Measurements from ENCODE around the gene ACSM2A. TPM values are rescaled to one million over a fixed set of nuclear protein-coding genes. Genes with fewer than 3 reads are reported as not detected.
"Not testable (repeated sequence)": the region's sequence is repeated elsewhere in the genome, so short reads cannot be mapped to it uniquely, and the experiment has no call there.

ACSM2A gene
- total RNA-seq, 1 donor: not detected

- not testable (repeated sequence) for H3K9me3 ChIP-seq (ENCODE audit: low read depth, low read length); H3K4me3 ChIP-seq (ENCODE audit: low read length); H3K4me1 ChIP-seq (ENCODE audit: insufficient read depth, low read length); H3K27me3 ChIP-seq (ENCODE audit: insufficient read depth, low read length)
Measured at GRCh38 chr16:20490994-20491393, 39.7 kb downstream of the ACSM2A start.

GRCh38 chr16:20491448-20491847 lies 40.1 kb downstream of the ACSM2A start:
- not testable (repeated sequence) for H3K4me3 ChIP-seq (ENCODE audit: low read length); H3K27me3 ChIP-seq (ENCODE audit: insufficient read depth, low read length); H3K9me3 ChIP-seq (ENCODE audit: low read depth, low read length); H3K4me1 ChIP-seq (ENCODE audit: insufficient read depth, low read length)

GRCh38 chr16:20504418-20504817 lies 53.1 kb downstream of the ACSM2A start:
- Histone ChIP-seq H3K4me3 (ENCODE audit: low read length) (no peak overlapping the region), H3K9me3 (ENCODE audit: low read depth, low read length) (no peaks in the 10 kb centered on the region), H3K27me3 (ENCODE audit: insufficient read depth, low read length) (no peaks in the 10 kb centered on the region), H3K4me1 (ENCODE audit: insufficient read depth, low read length) (no peaks in the 10 kb centered on the region)

- H3K9me3 ChIP-seq (ENCODE audit: low read depth, low read length): no peaks in the 10 kb centered on the region
- no peaks in the 10 kb centered on the region for H3K4me1 ChIP-seq (ENCODE audit: insufficient read depth, low read length)
- no peaks in the 10 kb centered on the region for H3K27me3 ChIP-seq (ENCODE audit: insufficient read depth, low read length)
- no peak overlapping the region for H3K4me3 ChIP-seq (ENCODE audit: low read length)
Measured at GRCh38 chr16:20507280-20507679, 56.0 kb downstream of the ACSM2A start.

- Histone ChIP-seq H3K4me3 (ENCODE audit: low read length) (no peak overlapping the region), H3K27me3 (ENCODE audit: insufficient read depth, low read length) (no peaks in the 10 kb centered on the region), H3K9me3 (ENCODE audit: low read depth, low read length) (no peaks in the 10 kb centered on the region), H3K4me1 (ENCODE audit: insufficient read depth, low read length) (no peaks in the 10 kb centered on the region)
Measured at GRCh38 chr16:20510323-20510722, 59.0 kb downstream of the ACSM2A start.

- no peak overlapping the region for H3K4me3 ChIP-seq (ENCODE audit: low read length)
- H3K27me3 ChIP-seq (ENCODE audit: insufficient read depth, low read length): no peaks in the 10 kb centered on the region
- no peaks in the 10 kb centered on the region for H3K9me3 ChIP-seq (ENCODE audit: low read depth, low read length)
- no peaks in the 10 kb centered on the region for H3K4me1 ChIP-seq (ENCODE audit: insufficient read depth, low read length)
Measured at GRCh38 chr16:20515688-20516090, 64.4 kb downstream of the ACSM2A start.

GRCh38 chr16:20517149-20517548 lies 65.8 kb downstream of the ACSM2A start:
- H3K4me3 ChIP-seq (ENCODE audit: low read length): no peak overlapping the region
- H3K4me1 ChIP-seq (ENCODE audit: insufficient read depth, low read length): no peaks in the 10 kb centered on the region
- no peaks in the 10 kb centered on the region for H3K9me3 ChIP-seq (ENCODE audit: low read depth, low read length)
- no peaks in the 10 kb centered on the region for H3K27me3 ChIP-seq (ENCODE audit: insufficient read depth, low read length)

GRCh38 chr16:20519231-20519630 lies 67.9 kb downstream of the ACSM2A start:
- Histone ChIP-seq H3K4me3 (ENCODE audit: low read length) (no peak overlapping the region), H3K9me3 (ENCODE audit: low read depth, low read length) (no peaks in the 10 kb centered on the region), H3K27me3 (ENCODE audit: insufficient read depth, low read length) (no peaks in the 10 kb centered on the region), H3K4me1 (ENCODE audit: insufficient read depth, low read length) (no peaks in the 10 kb centered on the region)

- Histone ChIP-seq H3K4me1 (ENCODE audit: insufficient read depth, low read length) (no peaks in the 10 kb centered on the region), H3K9me3 (ENCODE audit: low read depth, low read length) (no peaks in the 10 kb centered on the region), H3K27me3 (ENCODE audit: insufficient read depth, low read length) (no peaks in the 10 kb centered on the region), H3K4me3 (ENCODE audit: low read length) (no peak overlapping the region)
Measured at GRCh38 chr16:20520103-20520502, 68.8 kb downstream of the ACSM2A start.

GRCh38 chr16:20531795-20532194 lies 80.5 kb downstream of the ACSM2A start:
- not testable (repeated sequence) for H3K27me3 ChIP-seq (ENCODE audit: insufficient read depth, low read length); H3K4me3 ChIP-seq (ENCODE audit: low read length); H3K4me1 ChIP-seq (ENCODE audit: insufficient read depth, low read length); H3K9me3 ChIP-seq (ENCODE audit: low read depth, low read length)

- not testable (repeated sequence) for H3K4me3 ChIP-seq (ENCODE audit: low read length); H3K27me3 ChIP-seq (ENCODE audit: insufficient read depth, low read length); H3K4me1 ChIP-seq (ENCODE audit: insufficient read depth, low read length); H3K9me3 ChIP-seq (ENCODE audit: low read depth, low read length)
Measured at GRCh38 chr16:20532284-20532792, 81.0 kb downstream of the ACSM2A start.

- not testable (repeated sequence) for H3K27me3 ChIP-seq (ENCODE audit: insufficient read depth, low read length); H3K4me3 ChIP-seq (ENCODE audit: low read length); H3K9me3 ChIP-seq (ENCODE audit: low read depth, low read length); H3K4me1 ChIP-seq (ENCODE audit: insufficient read depth, low read length)
Measured at GRCh38 chr16:20536669-20537068, 85.3 kb downstream of the ACSM2A start.

Other genes starting within 250 kb of the ACSM2A start
- not detected for gene GP2, start 124.0 kb upstream of the ACSM2A start, total RNA-seq
- not detected for gene UMOD, start 98.8 kb upstream of the ACSM2A start, total RNA-seq
- not detected for gene PDILT, start 46.8 kb upstream of the ACSM2A start, total RNA-seq
- not detected for gene ACSM5, start 42.0 kb upstream of the ACSM2A start, total RNA-seq
- gene ACSM2B, start 124.8 kb downstream of the ACSM2A start, total RNA-seq: not detected
- gene ACSM1, start 246.2 kb downstream of the ACSM2A start, total RNA-seq: 0.10 TPM

Measured in mononuclear cell (primary cell).